Measurements from ENCODE around the gene TMCC2.
"Not testable (repeated sequence)": the region's sequence is repeated elsewhere in the genome, so short reads cannot be mapped to it uniquely, and the experiment has no call there.

Gene TMCC2, protein sequence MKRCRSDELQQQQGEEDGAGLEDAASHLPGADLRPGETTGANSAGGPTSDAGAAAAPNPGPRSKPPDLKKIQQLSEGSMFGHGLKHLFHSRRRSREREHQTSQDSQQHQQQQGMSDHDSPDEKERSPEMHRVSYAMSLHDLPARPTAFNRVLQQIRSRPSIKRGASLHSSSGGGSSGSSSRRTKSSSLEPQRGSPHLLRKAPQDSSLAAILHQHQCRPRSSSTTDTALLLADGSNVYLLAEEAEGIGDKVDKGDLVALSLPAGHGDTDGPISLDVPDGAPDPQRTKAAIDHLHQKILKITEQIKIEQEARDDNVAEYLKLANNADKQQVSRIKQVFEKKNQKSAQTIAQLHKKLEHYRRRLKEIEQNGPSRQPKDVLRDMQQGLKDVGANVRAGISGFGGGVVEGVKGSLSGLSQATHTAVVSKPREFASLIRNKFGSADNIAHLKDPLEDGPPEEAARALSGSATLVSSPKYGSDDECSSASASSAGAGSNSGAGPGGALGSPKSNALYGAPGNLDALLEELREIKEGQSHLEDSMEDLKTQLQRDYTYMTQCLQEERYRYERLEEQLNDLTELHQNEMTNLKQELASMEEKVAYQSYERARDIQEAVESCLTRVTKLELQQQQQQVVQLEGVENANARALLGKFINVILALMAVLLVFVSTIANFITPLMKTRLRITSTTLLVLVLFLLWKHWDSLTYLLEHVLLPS

DNA sequence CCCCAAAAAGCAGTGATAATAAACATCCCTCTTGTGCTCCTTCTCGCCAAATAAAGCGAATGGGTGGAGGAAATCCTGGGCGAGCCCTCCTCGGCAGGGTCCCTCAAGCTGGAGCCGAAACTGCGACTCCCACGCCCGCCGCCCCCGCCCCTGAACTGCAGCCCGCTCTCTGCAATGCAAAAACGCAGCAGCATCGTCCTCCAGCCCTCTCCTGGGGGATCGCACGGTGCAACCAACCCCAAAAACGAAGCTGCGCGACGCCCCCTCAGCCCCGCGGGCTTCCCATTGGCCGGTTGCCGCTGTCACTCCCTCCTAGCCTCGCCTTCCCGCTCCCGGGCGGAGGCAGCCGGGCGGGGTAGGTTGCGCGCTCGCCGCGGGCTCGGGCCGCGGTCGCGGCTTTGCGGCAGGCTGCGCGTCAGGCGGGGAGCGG is at the start of gene TMCC2:
Gene TMCC2, plus strand, starts transcription at position 363 of the 430 bp plus-strand sequence. CDS start 619 bp downstream, outside the sequence.
- peak; percentile 89 for DNase-seq (ENCODE audit: low read depth)

DNA sequence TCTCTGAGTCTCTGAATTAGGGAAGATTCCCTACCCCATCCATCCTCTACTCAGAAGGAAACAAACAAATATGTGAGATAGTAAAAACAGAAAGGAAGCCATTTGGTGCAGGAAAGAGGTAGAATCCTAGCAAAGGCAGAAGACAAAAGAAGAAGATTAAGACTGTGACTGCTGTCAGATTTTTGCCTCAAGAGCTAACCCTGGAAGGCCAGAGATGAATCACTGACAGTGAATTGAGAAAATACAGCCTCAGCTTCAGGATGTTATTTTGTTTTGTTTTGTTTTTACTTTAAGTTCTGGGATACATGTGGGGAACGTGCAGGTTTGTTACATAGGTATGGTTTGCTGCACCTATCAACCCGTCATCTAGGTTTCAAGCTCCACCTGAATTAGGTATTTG is 47.9 kb upstream of the TMCC2 start:
- DNase-seq (ENCODE audit: low read depth) = no peak

DNA sequence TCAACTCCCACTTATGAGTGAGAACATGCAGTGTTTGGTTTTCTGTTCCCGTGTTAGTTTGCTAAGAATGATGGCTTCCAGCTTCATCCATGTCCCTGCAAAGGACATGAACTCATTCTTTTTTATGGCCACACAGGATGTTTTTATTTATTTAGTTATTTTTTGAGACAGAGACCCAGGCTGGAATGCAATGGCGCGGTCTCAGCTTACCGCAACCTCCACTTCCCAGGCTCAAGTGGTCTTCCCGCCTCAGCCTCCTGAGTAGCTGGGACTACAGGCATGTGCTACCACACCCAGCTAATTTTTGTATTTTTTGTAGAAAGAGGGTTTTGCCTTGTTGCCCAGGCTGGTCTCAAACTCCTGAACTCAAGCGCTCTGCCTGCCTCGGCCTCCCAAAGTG is 47.4 kb upstream of the TMCC2 start:
- DNase-seq (ENCODE audit: low read depth) = not testable (repeated sequence)

DNA sequence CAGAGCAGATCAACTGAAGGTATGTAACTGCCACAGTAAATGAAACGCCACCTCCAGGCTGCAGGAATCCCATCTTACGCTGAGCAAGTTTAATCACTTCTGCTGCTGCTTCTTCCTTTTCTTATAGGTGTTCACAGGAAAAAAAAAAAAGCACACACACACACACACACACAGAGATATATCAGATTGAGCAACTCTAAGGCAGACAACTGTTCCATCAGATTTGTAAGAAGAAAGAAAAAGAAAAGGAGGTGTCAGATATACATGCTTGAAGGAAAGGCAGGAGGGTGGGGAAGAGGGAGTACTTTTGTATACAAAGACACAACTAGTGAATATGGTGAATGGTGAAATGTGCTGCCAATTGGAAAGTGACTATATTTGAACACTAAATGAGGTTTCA is 44.8 kb upstream of the TMCC2 start:
- DNase-seq (ENCODE audit: low read depth) = no peak

DNA sequence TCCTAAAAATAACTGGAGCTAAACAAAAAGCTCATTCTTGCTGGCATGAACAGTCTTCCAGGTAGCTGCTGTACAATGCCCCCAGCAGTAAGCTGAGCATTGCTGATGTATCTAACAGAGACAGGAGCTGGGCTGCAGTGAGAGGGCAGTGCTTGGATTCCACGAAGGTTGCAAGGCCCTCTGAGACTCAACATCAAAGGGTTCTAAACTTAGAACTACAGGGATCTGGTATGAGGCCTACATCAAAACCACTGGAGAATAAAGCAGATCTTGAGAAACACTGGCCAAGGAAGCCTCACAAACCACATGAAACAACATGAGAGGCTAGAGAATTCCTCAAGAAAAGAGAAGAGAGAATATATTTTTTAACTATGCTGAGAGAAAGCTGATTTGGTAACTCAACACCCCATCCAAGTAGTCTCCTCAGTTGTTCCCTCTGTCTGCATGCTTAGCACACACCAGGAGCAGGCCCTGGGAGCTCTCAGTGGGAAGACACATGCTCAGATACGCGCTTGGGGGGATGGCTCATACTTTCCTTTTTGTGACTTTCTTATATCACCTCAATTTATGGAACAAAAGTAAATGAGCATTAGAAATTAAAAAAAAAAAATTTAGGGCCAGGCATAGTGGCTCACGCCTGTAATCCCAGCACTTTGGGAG is 43.9 kb upstream of the TMCC2 start:
- peak; percentile 68 for DNase-seq (ENCODE audit: low read depth)

DNA sequence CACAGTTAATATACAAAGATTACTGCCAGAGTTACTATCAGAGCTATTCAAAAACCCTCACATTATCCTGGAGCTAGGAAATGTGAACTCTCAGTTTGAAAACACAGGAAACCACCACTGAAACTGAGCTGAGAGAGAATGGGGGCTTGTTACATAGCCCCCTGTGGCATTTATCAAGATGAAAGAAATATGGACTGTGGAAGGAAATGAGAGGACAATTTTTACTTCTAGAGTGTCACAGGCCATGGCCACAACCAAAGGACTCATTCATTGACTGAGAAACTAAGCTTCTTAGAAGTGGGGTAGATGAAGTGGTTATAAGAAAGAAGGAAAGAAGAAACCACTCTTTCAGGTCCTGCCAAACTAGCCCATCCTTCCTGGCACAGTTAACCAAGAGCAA is 41.6 kb upstream of the TMCC2 start:
- DNase-seq (ENCODE audit: low read depth) = no peak

DNA sequence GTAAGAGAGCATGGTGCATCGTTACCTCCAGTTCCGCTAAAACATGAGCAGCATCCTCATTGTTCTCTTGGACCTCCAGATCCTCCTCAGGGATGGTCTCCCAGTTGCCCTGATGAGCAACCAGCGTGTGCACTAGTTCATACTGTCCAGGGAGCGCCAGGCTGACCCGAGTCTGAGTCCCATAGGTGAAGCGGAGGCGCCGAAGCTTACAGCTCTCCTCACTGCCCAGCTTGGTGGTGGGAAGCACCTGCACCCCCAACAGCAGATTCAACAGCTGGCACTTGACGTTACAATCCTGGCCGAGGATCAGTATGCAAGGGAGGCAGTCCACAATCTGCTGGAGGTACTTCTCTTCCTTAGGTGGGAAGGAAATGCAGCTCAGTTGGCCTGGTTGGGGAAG is 40.3 kb upstream of the TMCC2 start:
- DNase-seq (ENCODE audit: low read depth) = no peak

DNA sequence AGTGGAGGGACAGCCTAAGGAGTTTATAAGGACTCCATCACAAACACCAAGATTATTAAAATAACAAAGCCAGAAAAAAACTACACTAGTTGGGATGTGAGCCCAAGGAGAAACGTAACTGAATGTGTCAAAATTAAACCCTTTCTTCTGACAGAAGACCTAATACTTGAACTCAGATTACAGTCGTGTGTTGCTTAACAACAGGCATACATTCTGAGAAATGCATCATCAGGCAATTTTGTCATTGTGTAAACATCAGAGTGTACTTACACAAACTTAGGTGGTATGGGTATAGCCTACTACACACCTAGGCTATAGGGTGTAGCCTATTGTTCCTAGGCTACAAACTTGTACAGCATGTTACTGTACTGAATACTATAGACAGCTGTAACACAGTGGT is 39.6 kb upstream of the TMCC2 start:
- DNase-seq (ENCODE audit: low read depth) = peak; percentile 36

DNA sequence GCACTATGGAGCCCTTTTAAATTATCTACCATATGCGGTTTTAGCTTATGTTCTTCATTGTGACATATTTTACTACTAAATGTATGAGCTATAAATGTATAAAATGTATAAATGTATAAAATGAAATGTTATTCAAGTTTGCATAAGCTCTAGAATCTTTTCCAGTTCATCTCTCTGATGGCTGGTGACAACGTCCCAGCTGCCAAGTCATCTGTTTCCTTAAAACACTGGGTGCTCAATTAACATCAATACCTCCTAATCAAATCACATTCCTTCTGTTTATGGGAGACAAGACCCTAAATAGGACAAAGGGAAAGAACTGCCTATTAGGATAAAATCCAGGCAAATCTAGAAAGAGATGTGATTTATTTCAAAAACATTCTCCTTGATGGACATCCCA is 39.1 kb upstream of the TMCC2 start:
- DNase-seq (ENCODE audit: low read depth) = no peak

DNA sequence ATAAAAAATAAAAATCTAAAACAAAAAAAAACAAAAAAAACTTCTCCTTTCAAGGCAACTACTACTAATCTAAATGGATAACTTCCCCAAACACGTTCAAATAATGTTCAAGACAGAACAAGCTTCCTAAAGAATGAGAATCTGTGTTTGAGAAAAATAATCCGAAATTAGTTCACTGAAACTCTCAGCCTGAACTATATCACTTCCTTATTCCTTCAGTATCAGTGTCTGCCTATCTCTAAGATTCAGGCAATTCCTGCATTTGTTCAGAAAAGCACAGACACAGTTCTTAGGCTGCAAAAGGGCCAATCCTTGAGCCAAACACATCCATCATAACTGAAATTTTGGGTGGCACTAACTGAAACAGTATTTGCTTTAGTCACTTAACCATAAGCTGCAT is 38.6 kb upstream of the TMCC2 start:
- no peak for DNase-seq (ENCODE audit: low read depth)

DNA sequence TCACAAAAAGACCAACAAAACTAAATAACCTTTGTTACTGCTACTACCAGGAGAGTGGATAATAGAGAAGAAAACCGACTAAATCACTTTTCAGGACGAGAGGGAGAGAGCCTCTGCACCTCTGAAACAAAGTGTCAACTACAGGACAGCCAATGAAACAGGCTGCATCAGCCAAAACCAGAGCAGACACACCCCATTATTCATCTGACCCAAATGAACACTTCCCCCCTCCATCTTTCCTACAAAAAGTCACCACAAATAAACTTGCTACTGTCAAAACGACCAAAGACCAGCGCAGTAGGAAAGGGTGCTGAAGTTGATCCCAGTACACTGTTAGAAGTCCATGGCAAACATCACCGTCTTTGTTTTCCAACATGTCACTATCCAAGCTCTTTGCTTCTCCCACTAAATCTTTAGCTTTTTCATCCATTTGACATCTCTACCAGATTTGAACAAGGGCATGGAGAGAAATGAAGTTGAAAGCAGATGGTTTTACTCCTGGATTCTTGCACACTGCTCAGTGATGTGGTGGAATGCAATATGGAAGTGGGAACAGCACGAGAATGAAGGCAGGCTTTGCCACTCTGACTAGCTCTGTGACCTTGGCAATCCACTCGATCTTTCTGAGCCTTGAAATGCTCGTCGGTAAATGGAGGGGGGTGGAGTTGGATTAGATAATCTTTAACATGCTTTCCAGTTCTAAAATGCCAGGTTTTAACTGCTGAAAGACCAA is 36.7 kb upstream of the TMCC2 start:
- peak; percentile 18 for DNase-seq (ENCODE audit: low read depth)

DNA sequence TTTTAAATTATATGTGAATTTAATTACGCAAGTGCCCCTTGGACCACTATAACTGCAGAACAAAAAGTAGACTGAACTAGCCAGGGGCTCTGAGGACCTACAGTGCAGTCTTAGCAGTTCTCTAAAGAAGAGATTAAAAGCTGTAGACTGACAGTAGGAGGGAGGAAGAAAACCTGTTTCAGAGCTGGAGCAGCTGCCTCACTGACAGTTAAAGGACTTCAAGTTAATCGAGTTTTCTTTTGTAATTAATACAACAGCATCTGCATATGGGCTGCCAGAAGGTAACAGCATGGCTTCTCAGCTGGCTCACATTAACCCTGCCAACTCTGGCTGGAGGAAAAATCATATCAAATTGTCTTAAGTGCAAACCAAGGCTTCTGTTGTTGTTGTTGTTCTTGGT is 36.1 kb upstream of the TMCC2 start:
- no peak for DNase-seq (ENCODE audit: low read depth)

DNA sequence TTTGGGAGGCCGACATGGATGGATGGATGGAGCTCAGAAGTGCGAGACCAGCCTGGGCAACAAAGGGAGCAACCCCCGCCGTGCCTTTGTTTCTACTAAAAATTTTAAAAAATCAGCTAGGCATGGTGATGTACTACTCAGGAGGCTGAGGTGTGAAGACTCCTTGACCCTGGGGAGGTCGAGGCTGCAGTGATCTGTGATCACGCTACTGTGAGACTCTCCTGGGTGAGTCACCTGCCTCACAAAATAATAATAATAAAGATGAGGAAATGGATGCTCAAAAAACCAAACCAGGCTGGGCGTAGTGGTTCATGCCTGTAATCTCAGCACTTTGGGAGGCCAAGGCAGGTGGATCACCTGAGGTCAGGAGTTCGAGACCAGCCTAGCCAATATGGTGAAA is 35.5 kb upstream of the TMCC2 start:
- no peak for DNase-seq (ENCODE audit: low read depth)

DNA sequence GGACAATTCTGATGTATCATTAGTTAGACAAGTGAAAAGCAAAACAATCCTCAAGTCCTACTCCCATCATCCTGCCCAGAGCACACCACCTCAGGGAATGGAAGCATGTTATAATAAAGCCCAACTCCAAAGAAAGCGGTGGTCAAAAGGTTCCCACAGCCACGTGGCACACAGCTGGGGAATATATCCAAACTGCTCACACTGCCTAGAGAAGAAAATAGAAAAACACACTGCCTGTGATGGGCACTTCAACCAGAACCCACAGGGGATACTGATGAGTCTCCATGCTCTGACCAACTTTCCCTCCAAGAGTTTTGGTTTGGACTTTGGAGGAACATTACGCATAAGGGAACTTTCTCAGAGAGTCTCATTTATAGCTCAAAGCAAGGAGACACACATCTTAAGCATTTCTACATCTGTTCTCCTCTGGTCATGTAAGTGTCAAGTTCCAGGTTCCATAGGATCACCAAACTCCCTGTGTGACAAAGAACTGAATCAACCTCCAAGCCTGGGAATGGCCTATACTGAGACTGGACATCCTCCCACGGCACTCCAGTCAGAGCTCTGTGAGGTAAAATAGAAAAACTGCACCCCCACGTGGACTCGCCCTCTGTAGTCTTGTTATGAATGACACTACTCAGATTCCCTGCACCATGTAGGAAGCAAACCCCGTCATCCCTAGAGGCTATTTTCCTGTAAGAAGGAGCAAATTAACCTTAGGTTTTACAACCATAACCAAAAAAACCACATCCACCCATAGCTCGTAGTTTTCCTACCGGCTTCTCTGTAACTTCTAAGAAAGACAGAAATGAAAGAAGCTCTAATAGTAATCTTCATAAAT is 28.4 kb upstream of the TMCC2 start:
- DNase-seq (ENCODE audit: low read depth) = no peak

DNA sequence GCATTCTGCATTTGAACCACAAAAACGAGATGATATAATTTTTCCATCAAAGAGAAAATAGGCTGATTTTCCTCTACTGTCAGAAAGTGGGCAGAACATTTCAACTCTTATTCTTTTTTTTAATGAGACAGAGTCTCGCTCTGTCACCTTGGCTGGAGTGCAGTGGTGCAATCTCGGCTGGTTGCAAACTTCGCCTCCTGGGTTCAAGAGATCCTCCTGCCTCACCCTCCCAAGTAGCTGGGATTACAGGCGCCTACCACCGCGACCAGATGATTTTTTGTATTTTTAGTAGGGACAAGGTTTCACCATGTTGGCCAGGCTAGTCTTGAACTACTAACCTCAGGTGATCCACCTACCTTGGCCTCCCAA is 27.8 kb upstream of the TMCC2 start:
- DNase-seq (ENCODE audit: low read depth) = no peak

DNA sequence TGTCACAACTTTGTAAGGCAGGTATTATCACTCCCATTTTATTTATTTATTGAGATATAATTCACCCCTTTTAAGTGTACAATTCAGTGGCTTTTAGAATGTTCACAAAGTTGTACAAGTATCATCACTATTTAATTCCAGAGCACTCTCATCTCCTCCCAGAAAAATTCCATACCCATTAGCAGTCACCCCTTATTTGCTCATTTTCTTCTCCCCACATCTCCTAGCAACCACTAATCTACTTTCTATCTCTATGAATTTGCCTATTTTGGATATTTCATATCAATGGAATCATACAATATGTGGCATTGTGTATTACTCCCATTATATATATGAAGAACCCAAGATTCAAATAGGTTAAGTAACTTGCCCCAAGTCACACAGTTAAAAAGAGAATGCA is 23.2 kb upstream of the TMCC2 start:
- no peak for DNase-seq (ENCODE audit: low read depth)

DNA sequence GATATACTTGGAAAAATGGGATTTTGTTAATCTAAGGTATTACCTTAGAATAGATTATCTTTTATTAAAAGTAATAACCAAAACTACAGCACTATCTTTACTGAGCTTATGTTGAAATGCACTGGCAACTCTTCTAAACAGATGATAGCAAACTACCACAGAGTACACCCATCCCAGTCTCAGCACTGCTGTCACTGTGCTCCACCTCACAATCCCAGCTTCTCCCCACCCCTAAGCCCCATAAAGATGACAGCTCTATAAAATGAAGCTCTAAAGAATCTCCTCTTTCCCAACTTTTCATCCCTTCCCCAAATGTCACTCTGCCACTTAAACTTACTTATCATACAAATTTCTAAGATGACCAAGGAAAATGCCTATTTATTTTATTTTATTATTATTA is 22.7 kb upstream of the TMCC2 start:
- no peak for DNase-seq (ENCODE audit: low read depth)

DNA sequence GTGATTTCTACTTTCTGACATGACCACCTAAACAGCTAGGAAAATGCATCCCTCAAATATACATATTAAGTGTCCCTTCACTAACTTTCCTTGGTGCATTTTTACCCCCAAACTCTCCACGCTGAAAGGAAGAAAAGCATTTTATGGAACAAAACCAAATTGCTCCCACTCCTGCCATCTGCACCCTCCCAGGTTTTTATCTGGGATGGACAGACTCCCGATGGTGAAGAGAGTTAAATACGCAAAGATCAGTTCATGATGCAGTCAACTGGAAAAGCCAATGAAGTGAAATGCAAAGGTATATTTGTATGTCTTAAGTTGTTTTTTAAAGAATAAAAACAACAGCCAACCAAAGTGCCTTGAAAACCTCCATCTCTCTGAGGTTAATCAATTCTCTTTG is 18.9 kb upstream of the TMCC2 start:
- no peak for DNase-seq (ENCODE audit: low read depth)

DNA sequence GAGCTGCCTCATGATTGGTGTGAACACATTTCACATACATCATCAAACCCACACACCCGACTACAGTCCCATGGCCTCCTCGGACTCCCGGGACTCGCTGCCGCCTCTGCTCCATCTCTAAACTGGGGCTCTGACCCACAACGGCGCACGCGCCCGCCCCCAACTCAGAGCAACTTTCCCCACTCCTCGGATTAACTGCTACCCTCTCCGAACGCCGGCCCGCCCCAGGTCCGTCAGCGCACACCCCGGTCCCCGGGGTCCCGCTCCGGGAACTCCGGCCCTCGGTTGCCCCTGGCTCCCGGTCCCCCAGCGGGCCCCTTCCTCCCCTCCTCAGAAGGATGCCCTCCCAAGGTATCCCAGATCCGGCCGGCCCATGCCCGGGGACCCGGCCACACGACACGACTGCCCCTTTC is 17.0 kb upstream of the TMCC2 start:
- DNase-seq (ENCODE audit: low read depth) = no peak

DNA sequence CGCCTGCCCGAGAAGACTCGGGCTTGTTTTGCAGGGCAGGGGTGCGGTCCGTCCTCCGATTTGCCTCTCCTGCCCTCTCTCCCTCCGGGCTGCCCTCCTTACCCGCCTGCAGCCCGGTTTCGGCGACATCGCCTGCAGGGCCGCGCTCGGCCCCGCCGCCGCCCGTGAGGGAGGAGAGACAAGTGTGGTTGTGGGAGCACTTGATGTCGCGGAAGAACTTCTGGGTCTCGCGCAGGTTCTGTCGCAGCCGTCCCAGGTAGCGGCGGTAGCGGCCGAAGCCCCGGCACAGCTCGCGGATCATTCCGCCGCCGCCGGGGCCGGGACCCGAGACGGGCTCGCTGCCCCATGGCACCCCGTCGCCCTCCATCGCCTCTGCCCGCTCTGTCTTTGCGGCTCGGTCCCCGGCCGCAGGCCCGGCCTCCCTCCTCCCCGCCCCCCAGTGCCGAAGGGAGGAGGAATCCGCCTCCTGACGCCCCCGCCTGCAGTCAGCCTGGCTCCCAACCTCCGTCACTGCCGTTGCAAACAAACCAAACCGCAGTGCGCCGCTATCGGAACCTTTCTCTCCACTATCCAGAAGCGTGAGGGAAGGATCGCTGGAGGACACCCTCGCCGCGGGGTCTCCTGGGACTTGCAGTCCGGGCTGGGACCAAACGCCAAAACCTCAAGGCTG is 16.4 kb upstream of the TMCC2 start, which contains the start of gene DSTYK:
Gene DSTYK, minus strand, starts transcription at position 534 of the 670 bp plus-strand sequence. Its CDS starts 167 bp downstream, at position 367.
- peak; percentile 97 for DNase-seq (ENCODE audit: low read depth)

All from fibroblast of gingiva (primary cell).